ENCODE measurements around the gene COL10A1. TPM values are rescaled to one million over a fixed set of nuclear protein-coding genes. Genes with fewer than 3 reads are reported as not detected.

COL10A1 gene
- total and polyA plus RNA-seq, 2 donors (not counting 3 experiments of a cell fraction or from before 2014, with no cell fraction given), result not detected

DNA sequence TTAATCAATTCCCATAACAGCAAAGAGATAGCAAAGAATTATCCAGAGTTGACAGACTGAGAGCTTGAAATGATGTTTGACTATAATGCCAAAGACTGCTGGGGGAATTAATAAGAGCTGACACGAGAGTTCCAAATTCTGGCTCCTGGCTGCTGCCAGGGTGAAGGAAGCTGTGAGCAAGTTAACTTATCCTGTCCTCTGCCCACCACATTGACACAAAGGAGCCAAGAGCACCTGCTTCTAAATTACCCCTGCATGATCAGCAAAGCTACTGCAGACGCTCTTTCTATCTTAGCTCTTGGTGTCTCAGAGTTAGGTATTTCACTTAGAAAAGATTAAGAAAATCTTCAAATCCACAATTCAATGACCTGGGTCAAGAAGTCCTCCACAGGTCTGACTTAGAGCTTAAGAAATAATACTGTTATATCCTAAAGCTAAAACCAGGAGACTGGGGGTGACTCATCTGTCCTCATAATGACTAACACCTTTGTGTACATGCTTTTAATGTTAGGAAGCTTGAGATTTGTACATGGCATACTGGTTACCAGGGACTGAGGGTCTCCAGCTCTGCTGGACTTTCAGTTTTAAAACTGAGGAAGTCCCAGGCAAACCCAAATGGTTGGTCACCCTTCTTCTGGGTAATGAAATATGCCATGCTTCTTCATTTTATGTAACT lies 52.0 kb downstream of the COL10A1 start:
- Histone ChIP-seq H3K9me3 (replicated peaks; ENCODE audit: control insufficient read depth, insufficient read depth, low read length) (no peaks in the 10 kb centered on the region), H3K4me1 (ENCODE audit: control insufficient read depth, extremely low read depth, insufficient read depth, low read length) (no peaks in the 10 kb centered on the region), H3K27ac (ENCODE audit: insufficient read depth, low read depth, low read length) (no peak overlapping the region), H3K4me2 (ENCODE audit: insufficient read depth, low read length) (no peak overlapping the region), H3K4me3 (replicated peaks in 1 of 3; ENCODE audit: insufficient read depth in 1 of 3, low read depth in 1 of 3, low read length in 3 of 3) (no peak overlapping the region), H4K20me1 (replicated peaks; ENCODE audit: control insufficient read depth, extremely low read depth, insufficient read depth, low read length) (no peaks in the 10 kb centered on the region), H3K9me1 (replicated peaks; ENCODE audit: control insufficient read depth, extremely low read depth, insufficient read depth, low read length) (no peaks in the 10 kb centered on the region), H3K9ac (replicated peaks; ENCODE audit: extremely low read depth, insufficient read depth, low read length) (no peak overlapping the region), H3K79me2 (ENCODE audit: control insufficient read depth, insufficient read depth, low read length) (no peaks in the 10 kb centered on the region), H2AFZ (ENCODE audit: low read depth, low read length) (no peak overlapping the region), H3K27me3 (ENCODE audit: control insufficient read depth in 2 of 2, insufficient read depth in 2 of 2, low read length in 2 of 2) (no peaks in the 10 kb centered on the region), H3K36me3 (ENCODE audit: control insufficient read depth in 2 of 2, extremely low read depth in 1 of 2, insufficient read depth in 2 of 2, low read length in 2 of 2) (no peaks in the 10 kb centered on the region)
- TF ChIP-seq JUN (IDR thresholded peaks at IDR 0.05; ENCODE audit: borderline replicate concordance, insufficient read depth, insufficient read length, low read depth) (peak; percentile 53), POLR2AphosphoS5 (IDR thresholded peaks at IDR 0.05; ENCODE audit: insufficient read depth, low read depth, low read length) (no peak), EZH2 (IDR thresholded peaks at IDR 0.05; ENCODE audit: borderline replicate concordance, low read depth, low read length, severe bottlenecking) (no peak), FOS (IDR thresholded peaks at IDR 0.05; ENCODE audit: borderline replicate concordance, insufficient read depth, low read length) (peak; percentile 83), GATA2 (IDR thresholded peaks at IDR 0.05; ENCODE audit: insufficient read depth, insufficient read length, low read depth, low read length) (no peak)
- TF ChIP-seq, protein P1, sequence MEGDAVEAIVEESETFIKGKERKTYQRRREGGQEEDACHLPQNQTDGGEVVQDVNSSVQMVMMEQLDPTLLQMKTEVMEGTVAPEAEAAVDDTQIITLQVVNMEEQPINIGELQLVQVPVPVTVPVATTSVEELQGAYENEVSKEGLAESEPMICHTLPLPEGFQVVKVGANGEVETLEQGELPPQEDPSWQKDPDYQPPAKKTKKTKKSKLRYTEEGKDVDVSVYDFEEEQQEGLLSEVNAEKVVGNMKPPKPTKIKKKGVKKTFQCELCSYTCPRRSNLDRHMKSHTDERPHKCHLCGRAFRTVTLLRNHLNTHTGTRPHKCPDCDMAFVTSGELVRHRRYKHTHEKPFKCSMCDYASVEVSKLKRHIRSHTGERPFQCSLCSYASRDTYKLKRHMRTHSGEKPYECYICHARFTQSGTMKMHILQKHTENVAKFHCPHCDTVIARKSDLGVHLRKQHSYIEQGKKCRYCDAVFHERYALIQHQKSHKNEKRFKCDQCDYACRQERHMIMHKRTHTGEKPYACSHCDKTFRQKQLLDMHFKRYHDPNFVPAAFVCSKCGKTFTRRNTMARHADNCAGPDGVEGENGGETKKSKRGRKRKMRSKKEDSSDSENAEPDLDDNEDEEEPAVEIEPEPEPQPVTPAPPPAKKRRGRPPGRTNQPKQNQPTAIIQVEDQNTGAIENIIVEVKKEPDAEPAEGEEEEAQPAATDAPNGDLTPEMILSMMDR (IDR thresholded peaks at IDR 0.05; ENCODE audit: extremely low read depth in 1 of 2, insufficient read depth in 1 of 2, low read depth in 1 of 2, low read length in 2 of 2), result no peak
- DNase-seq (ENCODE audit: low read depth, low spot score) (peak; percentile 20), FAIRE-seq (peak; percentile 67)
- CTCF ChIA-PET, result interaction anchor here (0.8 to 1.4 kb wide), 5 partner anchors 11 to 63 kb away, joined by 3 to 10 read pairs (median 4); partner anchors contain the start of gene FRK
- intact Hi-C loops (cut with micrococcal nuclease) (no loop called here), dilution Hi-C loops (cut with MboI; ENCODE audit: extremely low pct_ligation_motif_present, low sequenced_read_pairs) (no loop called here)
- POLR2A ChIA-PET, result interaction anchor here (0.8 kb wide), 1 partner anchor 13 kb away, joined by 3 read pairs; the partner anchor contains the start of gene FRK
- no TSS peak for BruUV-seq (replicated peaks)

Measured in endothelial cell of umbilical vein (primary cell).